ENCODE data around the gene EDARADD.

Gene EDARADD

DNA sequence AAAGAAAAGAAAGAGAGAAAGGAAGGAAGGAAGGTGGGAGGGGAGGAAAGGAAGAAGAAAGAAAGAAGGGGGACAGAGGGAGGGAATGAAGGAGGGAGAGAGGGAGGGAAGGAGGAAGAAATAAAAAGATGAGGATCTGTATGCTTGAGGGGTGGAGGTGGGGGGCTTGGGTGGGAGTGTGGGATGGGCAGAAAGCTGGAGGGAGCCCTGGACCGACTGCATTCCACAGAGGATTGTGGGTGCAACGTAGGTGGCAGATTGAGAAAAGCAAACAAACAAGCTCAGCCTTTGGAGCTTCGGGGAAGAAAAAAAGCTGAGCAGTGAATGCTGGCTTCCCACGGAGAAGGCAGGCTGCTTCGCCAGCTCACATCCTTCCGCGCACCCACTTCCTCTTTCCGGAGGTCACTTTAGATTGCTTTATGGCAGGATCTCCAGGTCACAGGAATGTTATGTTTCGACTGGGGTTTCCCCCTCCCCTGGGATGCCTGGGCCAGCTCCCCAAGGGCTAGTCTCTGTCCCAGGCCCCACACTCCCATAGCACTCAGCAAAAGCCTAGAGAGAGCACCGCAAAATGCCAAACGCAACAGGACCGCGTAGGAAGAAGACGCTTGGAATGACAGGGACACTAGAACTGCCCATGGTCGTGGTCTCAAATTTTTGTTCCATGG, 109.0 kb downstream of the EDARADD start:
- TF ChIP-seq GATA3 (IDR thresholded peaks at IDR 0.05; ENCODE audit: low read depth, low read length) (no peak), GATA2 (IDR thresholded peaks at IDR 0.05; ENCODE audit: low read depth, low read length) (no peak)

DNA sequence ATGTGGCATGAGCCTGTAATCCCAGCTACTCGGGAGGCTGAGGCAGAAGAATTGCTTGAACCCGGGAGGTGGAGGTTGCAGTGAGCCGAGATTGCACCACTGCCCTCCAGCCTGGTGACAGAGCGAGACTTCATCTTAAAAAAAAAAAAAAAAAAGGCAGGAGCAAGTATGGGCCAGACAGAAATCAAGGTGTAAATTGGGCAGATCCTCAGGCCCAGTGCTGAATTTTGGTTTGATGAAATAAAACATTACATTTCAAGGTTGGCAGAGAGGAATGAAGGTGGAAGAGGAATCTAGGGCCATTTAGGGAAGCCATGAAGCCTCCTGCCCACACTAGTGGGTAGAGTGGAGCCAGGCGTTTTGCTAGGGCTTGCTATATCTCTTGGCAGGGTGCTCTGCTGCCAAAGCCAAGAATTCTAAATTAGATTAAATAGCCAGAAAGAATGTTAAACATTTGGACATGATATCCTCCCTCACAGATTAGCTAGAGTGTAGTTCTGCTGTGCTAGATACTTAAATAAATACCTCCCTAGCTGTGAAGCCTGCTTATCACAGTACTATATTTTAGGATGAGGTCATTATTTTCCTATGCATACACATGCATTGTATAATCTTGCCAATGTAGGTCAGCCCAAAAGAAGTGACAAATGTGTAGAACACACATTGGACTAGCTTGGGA, 113.1 kb downstream of the EDARADD start:
- TF ChIP-seq GATA2 (IDR thresholded peaks at IDR 0.05; ENCODE audit: low read depth, low read length): no peak
- no peak for TF ChIP-seq GATA3 (IDR thresholded peaks at IDR 0.05; ENCODE audit: low read depth, low read length)

DNA sequence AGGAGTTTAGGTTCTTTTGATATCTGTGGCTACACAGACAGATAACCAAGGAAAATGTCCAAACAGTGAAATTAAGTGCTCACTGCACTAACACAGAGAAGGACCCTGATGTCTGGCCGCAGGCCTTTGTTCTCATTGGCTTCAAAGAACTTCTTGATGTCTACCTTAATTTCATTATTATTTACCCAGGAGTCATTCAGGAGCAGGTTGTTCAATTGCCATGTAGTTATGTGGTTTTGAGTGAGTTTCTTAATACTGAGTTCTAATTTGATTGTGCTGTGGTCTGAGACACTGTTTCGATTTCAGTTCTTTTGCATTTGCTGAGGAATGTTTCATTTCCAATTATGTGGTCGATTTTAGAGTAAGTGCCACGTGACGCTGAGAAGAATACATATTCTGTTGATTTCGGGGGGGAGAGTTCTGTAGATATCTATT, 114.5 kb downstream of the EDARADD start:
- TF ChIP-seq GATA3 (IDR thresholded peaks at IDR 0.05; ENCODE audit: low read depth, low read length) (no peak), GATA2 (IDR thresholded peaks at IDR 0.05; ENCODE audit: low read depth, low read length) (no peak)

DNA sequence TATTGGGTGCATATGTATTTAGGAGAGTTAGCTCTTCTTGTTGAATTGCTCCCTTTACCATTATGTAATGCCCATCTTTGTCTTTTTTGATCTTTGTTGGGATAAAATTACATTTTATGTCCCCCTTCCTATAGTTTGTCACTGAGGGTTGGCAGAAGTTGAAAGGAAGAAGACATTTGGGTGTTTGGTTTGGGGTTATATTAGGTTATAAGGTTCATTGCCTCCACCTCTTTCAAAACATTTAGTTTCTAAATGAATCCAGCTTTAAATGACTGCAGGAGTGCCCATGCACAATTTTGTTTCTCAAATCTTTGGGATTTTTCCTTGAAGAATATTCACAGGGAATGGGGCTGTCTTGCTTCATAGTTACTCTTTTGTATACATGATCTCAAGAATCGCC, 115.1 kb downstream of the EDARADD start:
- TF ChIP-seq GATA2 (IDR thresholded peaks at IDR 0.05; ENCODE audit: low read depth, low read length) (no peak), GATA3 (IDR thresholded peaks at IDR 0.05; ENCODE audit: low read depth, low read length) (no peak)

DNA sequence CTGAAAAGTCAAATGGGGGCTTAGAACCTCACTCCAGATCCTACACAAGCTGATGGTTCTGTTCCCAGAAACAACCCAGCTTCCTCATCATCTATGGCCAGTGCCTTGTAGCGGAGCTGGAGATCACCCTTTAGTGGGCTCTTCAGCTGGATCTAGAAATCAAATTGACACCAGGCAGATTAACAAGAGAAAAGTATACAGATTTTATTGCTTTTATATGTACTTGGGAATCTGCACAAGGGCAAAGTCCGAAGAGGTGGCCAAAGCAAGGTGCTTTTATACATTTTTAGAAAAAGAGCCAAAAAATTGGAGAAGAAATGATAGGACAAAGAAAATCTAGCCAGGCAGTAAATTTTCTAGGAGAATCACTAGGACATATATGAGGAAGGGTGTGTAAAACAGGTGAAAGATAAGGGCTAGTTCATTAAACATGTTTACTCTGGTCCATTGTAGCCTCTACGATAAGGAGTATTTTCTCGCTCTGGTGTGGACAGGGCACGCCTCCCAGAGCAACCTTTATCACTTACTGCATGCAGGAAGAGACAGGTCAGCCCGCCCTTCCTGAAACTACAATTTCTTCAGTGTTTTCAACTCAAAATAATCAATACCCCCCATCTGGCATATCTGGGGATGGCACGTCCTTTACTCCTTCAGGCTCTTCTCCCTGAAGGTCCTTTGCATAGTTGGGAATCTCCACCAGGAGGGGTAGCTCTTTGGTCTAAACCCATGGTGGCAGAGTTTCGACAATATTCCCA, 115.7 kb downstream of the EDARADD start:
- no peak for TF ChIP-seq GATA2 (IDR thresholded peaks at IDR 0.05; ENCODE audit: low read depth, low read length)
- no peak for TF ChIP-seq GATA3 (IDR thresholded peaks at IDR 0.05; ENCODE audit: low read depth, low read length)

DNA sequence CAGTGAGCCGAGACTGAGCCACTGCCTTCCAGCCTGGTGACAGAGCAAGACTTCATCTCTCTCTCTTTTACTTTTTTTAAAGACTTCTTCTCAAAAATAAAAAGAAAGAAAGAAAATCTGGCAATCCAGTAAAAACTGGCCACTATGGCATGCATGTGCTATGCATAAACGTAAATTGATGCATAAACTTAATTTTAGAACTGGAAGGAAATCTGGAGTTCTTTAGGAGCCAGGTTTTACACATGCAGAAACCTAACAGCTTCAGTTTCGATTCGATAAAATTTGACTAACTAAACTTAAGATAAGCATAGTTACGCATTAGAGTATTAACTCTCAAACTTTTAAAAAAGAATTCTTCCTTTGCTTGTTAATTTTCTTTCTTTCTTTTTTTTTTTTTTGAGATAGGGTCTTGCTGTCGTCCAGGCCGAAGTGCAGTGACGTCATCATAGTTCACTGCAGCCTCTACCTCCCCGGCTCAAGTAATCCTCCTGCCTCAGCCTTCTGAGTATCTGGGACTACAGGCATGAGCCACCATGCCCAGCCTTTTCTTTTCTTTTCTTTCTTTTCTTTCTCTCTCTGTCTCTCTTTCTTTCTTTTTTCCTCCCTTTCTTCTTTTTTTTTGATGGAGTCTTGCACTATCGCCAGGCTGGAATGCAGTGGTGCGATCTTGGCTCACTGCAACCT, 117.8 kb downstream of the EDARADD start:
- TF ChIP-seq GATA2 (IDR thresholded peaks at IDR 0.05; ENCODE audit: low read depth, low read length): no peak
- TF ChIP-seq GATA3 (IDR thresholded peaks at IDR 0.05; ENCODE audit: low read depth, low read length): no peak

DNA sequence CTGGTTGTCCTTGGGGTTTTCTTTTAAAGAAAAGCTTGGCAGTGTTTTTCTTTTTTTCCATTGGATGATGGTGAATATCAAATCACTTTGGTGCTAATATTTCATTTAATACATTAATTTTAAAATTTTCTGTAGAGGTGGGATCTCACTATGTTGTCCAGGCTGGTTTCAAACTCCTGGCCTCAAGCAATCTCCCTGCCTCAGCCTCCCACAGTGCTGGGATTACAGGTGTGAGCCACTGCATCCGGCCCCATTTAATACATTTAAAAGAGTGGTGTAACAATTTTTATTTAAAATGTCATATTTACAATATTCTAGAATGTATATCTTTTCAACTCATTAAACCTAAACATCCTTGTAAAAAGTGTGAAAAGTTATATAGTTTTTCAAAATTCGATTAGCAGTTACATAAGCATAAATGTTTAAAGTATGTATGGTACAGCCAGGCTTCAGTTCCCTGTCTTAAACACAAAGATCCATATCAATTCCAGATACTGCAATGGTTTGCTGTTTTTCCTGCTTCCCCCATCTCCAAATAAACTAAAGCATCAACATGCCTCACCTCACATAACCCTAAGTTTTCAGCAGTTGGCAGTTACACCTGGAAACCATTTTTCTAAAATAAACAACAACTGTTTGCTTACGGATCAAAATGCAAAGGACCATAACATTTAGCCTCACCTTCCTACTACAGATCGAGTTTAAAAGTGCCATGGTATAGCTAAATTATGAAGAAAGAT, 120.8 kb downstream of the EDARADD start:
- TF ChIP-seq GATA3 (IDR thresholded peaks at IDR 0.05; ENCODE audit: low read depth, low read length): no peak

DNA sequence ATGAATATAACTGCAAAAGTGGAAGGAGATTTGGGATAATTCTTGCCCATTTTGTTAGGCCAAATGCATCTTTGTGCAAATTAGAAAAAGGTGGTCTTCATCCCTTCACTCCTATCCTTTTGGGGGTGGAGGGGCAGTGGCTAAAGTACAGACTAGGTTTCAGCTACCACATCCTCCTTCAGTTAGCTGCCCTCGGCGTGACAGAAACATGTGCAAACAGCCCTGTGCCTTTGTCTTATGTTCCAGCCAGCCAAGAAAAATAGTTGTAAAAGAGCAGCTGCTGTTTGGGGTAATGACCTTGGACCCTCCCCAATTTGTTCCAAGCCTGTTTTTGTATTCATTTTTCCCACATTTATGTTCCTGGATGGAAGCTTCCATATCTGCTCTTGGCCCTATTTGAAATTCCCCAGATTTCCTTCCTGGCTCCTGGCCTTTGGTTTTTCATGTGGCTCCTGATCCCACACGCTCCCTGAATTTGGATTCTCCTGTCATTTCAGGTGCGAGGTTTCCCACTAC, 121.4 kb downstream of the EDARADD start:
- no peak for TF ChIP-seq GATA2 (IDR thresholded peaks at IDR 0.05; ENCODE audit: low read depth, low read length)
- no peak for TF ChIP-seq GATA3 (IDR thresholded peaks at IDR 0.05; ENCODE audit: low read depth, low read length)

DNA sequence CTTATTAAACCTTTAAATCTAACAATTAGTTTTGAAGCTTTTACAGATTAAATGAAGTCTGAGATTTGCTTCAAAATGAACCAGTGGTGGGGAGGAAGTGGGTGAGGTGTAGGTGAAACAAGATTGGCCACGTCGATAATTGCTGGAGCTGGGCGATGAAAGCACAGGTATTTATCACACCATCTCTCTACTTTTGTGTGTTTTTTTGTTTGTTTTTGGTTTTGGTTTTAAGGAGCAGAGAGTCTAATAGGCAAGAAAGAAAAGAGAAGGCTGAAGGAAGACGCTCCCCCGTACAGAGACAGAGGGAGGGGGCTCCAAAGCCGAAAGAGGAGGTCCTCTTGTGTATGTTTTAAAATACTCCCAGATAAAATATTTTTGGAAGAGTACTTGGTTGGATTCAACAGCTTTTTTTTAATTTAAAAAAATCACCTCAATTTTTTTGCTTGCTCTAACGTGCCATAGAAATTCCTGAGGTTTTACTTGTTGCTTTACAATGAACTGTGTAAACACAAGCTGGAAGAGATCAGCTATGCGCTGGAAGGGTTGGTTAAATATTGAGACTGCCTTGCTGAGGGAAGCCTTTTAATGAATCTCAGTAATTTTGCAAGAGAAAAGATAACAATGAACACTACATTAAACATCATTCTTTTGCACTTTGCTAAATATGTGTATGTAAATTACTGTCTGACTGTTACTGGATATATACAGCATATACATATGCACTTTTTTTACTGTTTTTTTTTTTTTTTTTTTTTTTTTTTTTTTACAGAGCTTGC, 123.0 kb downstream of the EDARADD start:
- TF ChIP-seq GATA3 (IDR thresholded peaks at IDR 0.05; ENCODE audit: low read depth, low read length) (no peak), GATA2 (IDR thresholded peaks at IDR 0.05; ENCODE audit: low read depth, low read length) (no peak)

DNA sequence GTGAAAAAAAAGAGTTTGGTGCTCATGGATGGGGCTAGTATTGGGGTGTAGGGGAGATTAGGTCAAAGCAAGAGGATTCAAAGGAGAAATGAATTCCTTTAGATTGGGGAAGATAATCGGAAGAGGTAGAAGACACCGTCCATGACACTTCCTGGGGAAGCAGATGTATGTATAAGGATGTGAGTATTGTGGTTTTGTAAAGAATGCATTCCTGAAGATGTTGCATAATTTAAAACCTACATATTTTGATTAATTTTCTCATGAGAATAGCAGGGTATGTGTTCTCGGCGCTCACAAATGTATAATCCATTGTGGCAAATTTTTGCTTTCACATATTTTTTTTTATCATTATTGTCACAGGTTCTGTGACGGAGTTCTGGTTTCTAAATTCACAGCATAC, 124.2 kb downstream of the EDARADD start:
- TF ChIP-seq GATA3 (IDR thresholded peaks at IDR 0.05; ENCODE audit: low read depth, low read length) (no peak), GATA2 (IDR thresholded peaks at IDR 0.05; ENCODE audit: low read depth, low read length) (no peak)

DNA sequence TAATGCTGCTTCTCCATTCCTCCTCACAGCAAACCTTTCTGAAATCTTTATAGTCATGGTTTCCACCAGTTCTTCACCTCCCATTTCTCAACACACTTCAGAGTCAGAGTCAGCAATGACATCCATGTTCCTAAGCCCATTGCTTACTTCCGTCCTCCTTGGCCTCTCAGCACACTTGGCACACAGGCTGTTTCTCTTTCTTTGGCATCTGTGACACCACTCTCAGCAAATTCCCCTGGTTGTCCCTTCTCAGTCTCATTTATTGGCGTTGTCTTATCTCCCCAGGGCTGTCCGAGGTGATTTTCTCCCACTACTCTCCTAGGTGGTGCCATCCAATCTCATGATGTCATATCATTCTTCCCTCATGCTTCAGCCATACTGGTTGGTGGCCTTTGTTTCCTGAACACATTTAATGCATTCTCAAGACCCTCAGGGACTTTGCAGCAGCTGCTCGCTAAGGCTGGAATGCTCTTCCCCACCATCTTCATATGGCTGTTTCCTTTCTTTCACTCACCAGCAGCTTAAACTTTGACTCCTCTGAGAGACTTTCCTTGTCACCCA, 126.4 kb downstream of the EDARADD start:
- TF ChIP-seq GATA2 (IDR thresholded peaks at IDR 0.05; ENCODE audit: low read depth, low read length) (no peak), GATA3 (IDR thresholded peaks at IDR 0.05; ENCODE audit: low read depth, low read length) (no peak)

DNA sequence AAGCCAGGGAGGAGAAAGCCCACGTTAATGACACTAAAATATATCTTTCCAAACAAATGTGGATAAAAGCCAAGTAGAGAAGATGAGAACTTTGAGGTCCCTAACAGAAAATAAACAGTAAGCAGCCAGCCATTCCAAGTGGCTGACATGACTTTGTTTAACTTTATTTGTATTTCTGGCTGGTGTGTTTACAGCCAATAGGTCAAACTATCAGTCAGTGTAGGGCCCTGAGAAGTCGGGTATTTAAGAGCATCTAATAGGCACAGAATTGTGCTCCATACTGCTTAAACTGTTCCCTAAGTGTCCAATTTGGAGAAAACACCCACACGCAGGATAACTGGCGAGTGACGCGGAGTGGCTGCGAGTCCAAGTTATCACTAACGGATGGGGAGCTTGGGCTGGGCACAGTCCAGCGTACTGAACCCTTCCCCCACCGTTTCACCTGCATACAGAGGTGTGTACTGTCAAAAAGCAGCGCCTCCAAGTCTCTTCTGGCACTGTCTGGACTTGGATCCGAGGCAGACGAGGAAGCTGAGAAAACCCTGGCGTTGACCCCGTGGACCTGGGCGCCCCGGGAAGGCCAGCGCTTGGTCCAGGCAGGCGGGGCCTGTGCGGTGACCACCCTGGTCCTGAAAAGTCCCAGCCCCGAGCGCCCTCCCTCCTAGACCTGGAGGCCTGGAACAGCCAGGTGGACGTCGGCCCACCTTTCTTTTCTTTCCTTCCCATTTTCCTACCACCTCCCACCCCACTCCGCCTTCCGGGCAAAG, 129.0 kb downstream of the EDARADD start:
- TF ChIP-seq GATA2 (IDR thresholded peaks at IDR 0.05; ENCODE audit: low read depth, low read length) (no peak), GATA3 (IDR thresholded peaks at IDR 0.05; ENCODE audit: low read depth, low read length) (no peak)

All from SH-SY5Y (cell line).